ENCODE measurements around the gene RAB21.
A peak's percentile ranks its signal among the peaks of the same experiment; 100 is the strongest.
"Not testable (repeated sequence)": the region's sequence is repeated elsewhere in the genome, so short reads cannot be mapped to it uniquely, and the experiment has no call there.

Gene RAB21

GRCh38 chr12:71799106-71799505, 44.4 kb downstream of the RAB21 start:
- DNase-seq, result no peak

- DNase-seq, result no peak
Measured at GRCh38 chr12:71800177-71800576, 45.5 kb downstream of the RAB21 start.

GRCh38 chr12:71804505-71804904, 49.8 kb downstream of the RAB21 start:
- DNase-seq, result no peak

GRCh38 chr12:71810921-71811320, 56.3 kb downstream of the RAB21 start:
- DNase-seq, result no peak

GRCh38 chr12:71815242-71815641, 60.6 kb downstream of the RAB21 start:
- DNase-seq, result not testable (repeated sequence)

GRCh38 chr12:71822088-71822487, 67.4 kb downstream of the RAB21 start:
- not testable (repeated sequence) for DNase-seq

GRCh38 chr12:71828813-71829212, 74.2 kb downstream of the RAB21 start:
- DNase-seq, result no peak

GRCh38 chr12:71837356-71837755, 82.7 kb downstream of the RAB21 start:
- no peak for DNase-seq

- DNase-seq, result no peak
Measured at GRCh38 chr12:71838231-71838630, 83.6 kb downstream of the RAB21 start.

- DNase-seq, result no peak
Measured at GRCh38 chr12:71838676-71839075, 84.0 kb downstream of the RAB21 start.

- DNase-seq, result peak in 1 of 2 experiments; percentile 12
Measured at GRCh38 chr12:71840231-71840847, 85.7 kb downstream of the RAB21 start.

GRCh38 chr12:71846322-71846940, 91.8 kb downstream of the RAB21 start:
- peak in 1 of 2 experiments; percentile 19 for DNase-seq

- DNase-seq, result no peak
Measured at GRCh38 chr12:71848212-71848611, 93.5 kb downstream of the RAB21 start.

- no peak for DNase-seq
Measured at GRCh38 chr12:71849109-71849851, 94.6 kb downstream of the RAB21 start.

Measured in NCI-H446 (cell line).